Upper lobe of left lung (tissue), 6 donors: ENCODE measurements around the gene CAMSAP1. TPM values are rescaled to one million over a fixed set of nuclear protein-coding genes. Genes with fewer than 3 reads are reported as not detected.
"Not testable (repeated sequence)": the region's sequence is repeated elsewhere in the genome, so short reads cannot be mapped to it uniquely, and the experiment has no call there.

ENCODE experiments used
- ATAC-seq, 2 donors: fragments of 200-7000 bp; cut with Tn5 transposase; one replicate each; pipeline ENCODE4 v1.9.1; 2022; ENCODE audit warnings: mild to moderate bottlenecking in 2 of 2, moderate library complexity in 2 of 2; ENCODE audit not compliant: low FRiP score in 2 of 2
- DNase-seq, 2 donors: peaks; one replicate each; pipeline ENCODE4 v3.0.0-alpha.2; 2019 to 2020
- H3K27ac ChIP-seq, 4 donors: fragments of 200-600 bp; sonication (generic); one replicate each; pipeline ENCODE4 v1.5.1; 2016 to 2019
- H3K27me3 ChIP-seq, 4 donors: fragments of 200-600 bp; sonication (generic); one replicate each; pipeline ENCODE4 v1.5.1; 2017 to 2019
- H3K36me3 ChIP-seq, 4 donors: fragments of 200-600 bp; sonication (generic); one replicate each; pipeline ENCODE4 v1.5.1; 2016 to 2019
- H3K4me1 ChIP-seq, 4 donors: fragments of 200-600 bp; sonication (generic); one replicate each; pipeline ENCODE4 v1.5.1; 2018 to 2019
- H3K4me3 ChIP-seq, 4 donors: fragments of 200-600 bp; sonication (generic); one replicate each; pipeline ENCODE4 v1.5.1; 2017 to 2019; ENCODE audit warnings: mild to moderate bottlenecking in 2 of 4, moderate library complexity in 1 of 4
- H3K9me3 ChIP-seq, 4 donors: fragments of 200-600 bp; sonication (generic); one replicate each; pipeline ENCODE4 v1.5.1; 2018 to 2019
- EP300 ChIP-seq, 4 donors: sonication (generic); formaldehyde crosslinking; IDR thresholded peaks; one replicate each; pipeline ENCODE4 v1.5.1; 2017; ENCODE audit warnings: antibody characterized with exemption in 4 of 4, control low read depth in 2 of 4
- POLR2A ChIP-seq, 4 donors: fragments of 450-650 bp; IDR thresholded peaks; one replicate each; pipeline ENCODE4 v1.5.1; 2016 to 2017; ENCODE audit warnings: antibody characterized with exemption in 4 of 4, mild to moderate bottlenecking in 2 of 4
- POLR2AphosphoS5 ChIP-seq, 2 donors: sonication (generic); formaldehyde crosslinking; IDR thresholded peaks; one replicate each; pipeline ENCODE4 v1.5.1; 2017; ENCODE audit warnings: antibody characterized with exemption in 2 of 2
- WGBS, 2 donors: methylation state at CpG; one replicate each; pipeline ENCODE4 v1.1.5; 2017 to 2018; 5-methylcytosine and 5-hydroxymethylcytosine counted together
- total RNA-seq, 6 donors: library from RNA; depleted of rRNA in 4 of 6; stranded (reverse); fragments of >200 nt in 4 of 6; gene quantifications; one replicate each; pipeline versions ENCODE4 v1.1.0 to v1.2.1, GENCODE V29; 2016 to 2021
- TF ChIP-seq, protein P1 (sequence below), 6 experiments: fragments of 450-650 bp in 4 of 6; fragments of 200-600 bp in 2 of 6; sonication (generic) in 2 of 6; IDR thresholded peaks; one replicate each; pipeline ENCODE4 v1.5.1; 2016 to 2019; ENCODE audit warnings: antibody characterized with exemption in 6 of 6
- donor health status: DM: no; HTN: no; CAD: no; lungs with moderate emphysema.
- donor health status: DM: no; HTN: yes; CAD: no; lungs with severe emphysema.

CAMSAP1 gene
- total RNA-seq, 6 donors from 2014 or later = 29.9 to 39.7 (median 34.1) TPM

DNA sequence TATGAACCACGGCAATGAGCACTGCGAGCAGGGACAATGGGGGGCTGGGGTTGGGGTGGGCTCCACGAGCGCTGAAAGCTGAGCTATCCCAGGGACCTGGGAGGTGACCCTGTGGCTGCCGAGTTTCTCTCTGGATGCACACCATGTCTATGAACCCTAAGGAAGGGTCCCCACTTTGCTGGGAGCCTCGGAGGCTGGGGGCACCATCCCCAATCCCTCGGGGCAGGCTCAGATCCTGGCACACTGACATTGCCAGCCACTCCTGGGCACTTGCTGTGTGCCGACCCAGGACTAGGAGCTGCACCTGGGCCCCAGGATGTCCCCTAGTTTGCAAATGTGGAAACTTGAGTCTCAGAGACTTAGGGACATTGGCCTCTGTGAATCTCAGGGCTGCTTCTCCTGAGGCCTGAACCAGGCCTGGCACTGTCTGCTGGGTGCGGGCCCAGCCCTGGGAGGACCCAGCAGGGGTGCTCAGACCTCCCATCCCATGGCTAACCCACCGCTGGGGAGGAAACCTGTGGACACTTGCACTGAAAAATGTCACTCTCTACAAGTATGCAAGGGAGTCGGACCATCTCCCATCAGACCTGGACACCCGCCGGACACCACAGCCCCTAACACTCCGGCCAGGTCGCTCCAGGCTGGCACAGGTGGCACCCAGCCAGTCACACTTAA is 13.0 kb upstream of the CAMSAP1 start:
- WGBS, 2 donors = 86 to 95% methylated on average over 7 to 15 of the region's 15 CpGs
- no peak overlapping the region for H3K4me3 ChIP-seq
- ATAC-seq (peak in 1 of 2 donors; percentile 17), DNase-seq (peak in 1 of 2 donors; percentile 54)
- peaks cover 0 to 21% (median 9%) of the 10 kb centered on the region in 4 donors for H3K36me3 ChIP-seq
- H3K27ac ChIP-seq = no peak overlapping the region
- no peaks in the 10 kb centered on the region for H3K27me3 ChIP-seq
- H3K9me3 ChIP-seq = peaks cover 6 to 42% (median 26%) of the 10 kb centered on the region in 4 donors
- no peak for TF ChIP-seq EP300 (IDR thresholded peaks at IDR 0.05)
- no peaks in the 10 kb centered on the region for H3K4me1 ChIP-seq

GRCh38 chr9:135919318-135919890 is 12.1 kb upstream of the CAMSAP1 start:
- no peak overlapping the region for H3K4me3 ChIP-seq

GRCh38 chr9:135916227-135916626 is 8.9 kb upstream of the CAMSAP1 start:
- not testable (repeated sequence) for ATAC-seq, H3K4me3 ChIP-seq, H3K27ac ChIP-seq, H3K27me3 ChIP-seq, DNase-seq, H3K4me1 ChIP-seq
- peaks cover 0 to 47% (median 26%) of the 10 kb centered on the region in 4 donors for H3K36me3 ChIP-seq
- 95 to 96% methylated on average over 12 of the region's 12 CpGs for WGBS, 2 donors
- H3K9me3 ChIP-seq = peaks cover 10 to 60% (median 33%) of the 10 kb centered on the region in 4 donors

More at GRCh38 chr9:135919318-135919890, 12.1 kb upstream of the CAMSAP1 start:
- 97 to 99% methylated on average over 10 to 11 of the region's 11 CpGs for WGBS, 2 donors
- DNase-seq = peak in 1 of 2 donors; percentile 43
- Histone ChIP-seq H3K27ac (no peak overlapping the region), H3K36me3 (peaks cover 0 to 31% (median 17%) of the 10 kb centered on the region in 4 donors), H3K4me1 (no peaks in the 10 kb centered on the region), H3K27me3 (no peaks in the 10 kb centered on the region), H3K9me3 (peaks cover 10 to 52% (median 31%) of the 10 kb centered on the region in 4 donors)
- no peak for ATAC-seq
- TF ChIP-seq POLR2A (IDR thresholded peaks at IDR 0.05) (no peak), EP300 (IDR thresholded peaks at IDR 0.05) (no peak), POLR2AphosphoS5 (IDR thresholded peaks at IDR 0.05) (no peak)
- TF ChIP-seq, protein P1, sequence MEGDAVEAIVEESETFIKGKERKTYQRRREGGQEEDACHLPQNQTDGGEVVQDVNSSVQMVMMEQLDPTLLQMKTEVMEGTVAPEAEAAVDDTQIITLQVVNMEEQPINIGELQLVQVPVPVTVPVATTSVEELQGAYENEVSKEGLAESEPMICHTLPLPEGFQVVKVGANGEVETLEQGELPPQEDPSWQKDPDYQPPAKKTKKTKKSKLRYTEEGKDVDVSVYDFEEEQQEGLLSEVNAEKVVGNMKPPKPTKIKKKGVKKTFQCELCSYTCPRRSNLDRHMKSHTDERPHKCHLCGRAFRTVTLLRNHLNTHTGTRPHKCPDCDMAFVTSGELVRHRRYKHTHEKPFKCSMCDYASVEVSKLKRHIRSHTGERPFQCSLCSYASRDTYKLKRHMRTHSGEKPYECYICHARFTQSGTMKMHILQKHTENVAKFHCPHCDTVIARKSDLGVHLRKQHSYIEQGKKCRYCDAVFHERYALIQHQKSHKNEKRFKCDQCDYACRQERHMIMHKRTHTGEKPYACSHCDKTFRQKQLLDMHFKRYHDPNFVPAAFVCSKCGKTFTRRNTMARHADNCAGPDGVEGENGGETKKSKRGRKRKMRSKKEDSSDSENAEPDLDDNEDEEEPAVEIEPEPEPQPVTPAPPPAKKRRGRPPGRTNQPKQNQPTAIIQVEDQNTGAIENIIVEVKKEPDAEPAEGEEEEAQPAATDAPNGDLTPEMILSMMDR (IDR thresholded peaks at IDR 0.05) = no peak

DNA sequence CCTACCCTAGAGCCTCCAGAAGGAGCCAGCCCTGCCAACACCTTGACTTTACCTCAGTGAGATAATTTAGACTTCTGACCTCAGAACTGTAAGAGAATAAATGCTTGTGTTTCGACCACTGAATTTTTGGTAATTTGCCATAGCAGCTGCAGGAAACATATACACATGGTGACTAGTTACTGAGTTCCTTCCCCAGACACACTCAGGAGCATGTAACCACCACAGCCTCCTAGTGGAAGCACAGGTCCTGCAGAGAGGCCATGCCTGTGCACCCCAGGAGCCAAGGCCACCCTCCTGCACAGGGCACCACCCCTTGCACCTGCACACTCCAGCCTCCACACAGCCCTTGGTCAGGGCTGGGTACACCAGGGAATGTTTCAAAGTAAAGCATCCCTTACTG is 7.6 kb upstream of the CAMSAP1 start:
- H3K9me3 ChIP-seq = peaks cover 10 to 60% (median 33%) of the 10 kb centered on the region in 4 donors
- ATAC-seq (no peak), DNase-seq (no peak)
- WGBS, 2 donors = 92 to 100% methylated on average over 1 of the region's 1 CpG
- H3K4me3 ChIP-seq = no peak overlapping the region
- TF ChIP-seq EP300 (IDR thresholded peaks at IDR 0.05) (no peak), POLR2AphosphoS5 (IDR thresholded peaks at IDR 0.05) (no peak), POLR2A (IDR thresholded peaks at IDR 0.05) (no peak)
- TF ChIP-seq, protein P1 (IDR thresholded peaks at IDR 0.05) = no peak
- no peak overlapping the region for H3K27ac ChIP-seq
- no peaks in the 10 kb centered on the region for H3K27me3 ChIP-seq
- peaks cover 0 to 52% (median 28%) of the 10 kb centered on the region in 4 donors for H3K36me3 ChIP-seq
- peaks cover under 1 to 2% (median under 1%) of the 10 kb centered on the region in 4 donors for H3K4me1 ChIP-seq

DNA sequence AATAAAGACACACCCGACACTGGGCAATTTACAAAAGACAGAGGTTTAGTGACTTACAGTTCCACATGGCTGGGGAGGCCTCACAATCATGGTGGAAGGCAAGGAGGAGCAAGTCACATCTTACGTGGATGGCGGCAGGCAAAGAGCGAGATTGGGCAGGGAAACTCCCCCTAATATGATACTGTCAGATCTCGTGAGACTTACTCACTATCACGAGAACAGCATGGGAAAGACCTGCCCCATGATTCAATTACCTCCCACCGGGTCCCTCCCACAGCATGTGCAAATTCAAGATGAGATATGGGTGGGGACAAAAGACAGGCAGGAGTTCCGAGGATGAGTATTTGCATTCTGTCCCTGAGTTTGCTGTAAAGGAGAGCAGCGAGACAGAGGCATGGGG is 3.9 kb upstream of the CAMSAP1 start:
- H3K9me3 ChIP-seq = peaks cover 6 to 26% (median 13%) of the 10 kb centered on the region in 4 donors
- H3K4me1 ChIP-seq = peaks cover 20 to 26% (median 22%) of the 10 kb centered on the region in 4 donors
- not testable (repeated sequence) for ATAC-seq, H3K27ac ChIP-seq, DNase-seq, H3K4me3 ChIP-seq, H3K27me3 ChIP-seq
- H3K36me3 ChIP-seq = peaks cover 0 to 49% (median 27%) of the 10 kb centered on the region in 4 donors
- WGBS, 2 donors = 96 to 97% methylated on average over 9 of the region's 9 CpGs

DNA sequence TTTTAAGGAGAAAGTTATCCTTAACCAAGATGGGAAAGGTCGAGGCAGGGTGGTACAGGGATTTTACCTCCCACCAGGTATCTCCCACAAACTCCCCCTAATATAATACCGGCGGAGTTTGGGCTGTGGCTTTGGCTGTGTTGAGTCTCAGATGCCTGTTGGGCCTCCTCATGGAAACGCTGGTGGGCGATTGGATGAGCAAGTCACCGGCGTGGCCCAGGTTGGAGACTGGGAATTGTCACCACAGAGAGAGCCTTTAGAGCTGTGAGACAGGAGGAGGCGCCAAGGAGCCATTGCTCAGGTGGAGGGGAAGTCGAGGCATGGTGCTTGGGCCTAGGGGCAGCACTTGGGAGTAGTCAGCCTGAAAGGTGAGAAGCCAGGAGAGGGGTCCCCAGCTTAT is 3.4 kb upstream of the CAMSAP1 start:
- 92 to 100% methylated on average over 9 of the region's 9 CpGs for WGBS, 2 donors
- H3K36me3 ChIP-seq = peaks cover 0 to 45% (median 25%) of the 10 kb centered on the region in 4 donors

More for the DNA sequence above, 3.4 kb upstream of the CAMSAP1 start:
- H3K4me1 ChIP-seq = peaks cover 25 to 31% (median 27%) of the 10 kb centered on the region in 4 donors
- H3K27me3 ChIP-seq = no peaks in the 10 kb centered on the region
- H3K4me3 ChIP-seq = no peak overlapping the region
- peaks cover 4 to 22% (median 9%) of the 10 kb centered on the region in 4 donors for H3K9me3 ChIP-seq
- DNase-seq (no peak), ATAC-seq (no peak)
- TF ChIP-seq, protein P1 (IDR thresholded peaks at IDR 0.05) = no peak
- no peak overlapping the region for H3K27ac ChIP-seq
